ELF-1 (cell line): Measurements from ENCODE around the gene DGAT2L6.

ENCODE experiments used
- DNase-seq: peaks from one replicate; pipeline ENCODE4 v3.0.0-alpha.2; 2016; ENCODE audit warnings: low read depth, low spot score

The DGAT2L6 gene

GRCh38 chrX:70176938-70177533, at the start of gene DGAT2L6:
Gene DGAT2L6, plus strand, starts transcription at chrX:70177483. Its CDS starts 100 bp downstream, at chrX:70177583.
- DNase-seq = peak; percentile 29

- DNase-seq = peak; percentile 30
Measured at GRCh38 chrX:70128071-70128470, 49.2 kb upstream of the DGAT2L6 start.

GRCh38 chrX:70129816-70130215, 47.5 kb upstream of the DGAT2L6 start:
- DNase-seq = no peak

- DNase-seq = no peak
Measured at GRCh38 chrX:70132224-70132623, 45.1 kb upstream of the DGAT2L6 start.

GRCh38 chrX:70132877-70133302, 44.4 kb upstream of the DGAT2L6 start:
- DNase-seq = no peak

GRCh38 chrX:70133303-70134115, 43.8 kb upstream of the DGAT2L6 start, which contains the start of gene IGBP1:
Gene IGBP1, plus strand, starts transcription at chrX:70133447. Its CDS starts 501 bp downstream, at chrX:70133948.
- peak; percentile 98 for DNase-seq

- DNase-seq = no peak
Measured at GRCh38 chrX:70134116-70134477, 43.2 kb upstream of the DGAT2L6 start.

- DNase-seq = no peak
Measured at GRCh38 chrX:70138622-70139021, 38.7 kb upstream of the DGAT2L6 start.

GRCh38 chrX:70139736-70140135, 37.5 kb upstream of the DGAT2L6 start:
- no peak for DNase-seq

- no peak for DNase-seq
Measured at GRCh38 chrX:70141373-70141772, 35.9 kb upstream of the DGAT2L6 start.

GRCh38 chrX:70166601-70167590, 10.4 kb upstream of the DGAT2L6 start:
- peak; percentile 44 for DNase-seq

GRCh38 chrX:70168238-70169188, 8.8 kb upstream of the DGAT2L6 start:
- DNase-seq = peak; percentile 74

- DNase-seq = no peak
Measured at GRCh38 chrX:70169281-70169680, 8.0 kb upstream of the DGAT2L6 start.

- no peak for DNase-seq
Measured at GRCh38 chrX:70171624-70172023, 5.7 kb upstream of the DGAT2L6 start.

GRCh38 chrX:70172221-70172620, 5.1 kb upstream of the DGAT2L6 start:
- no peak for DNase-seq

- peak; percentile 58 for DNase-seq
Measured at GRCh38 chrX:70172964-70173363, 4.3 kb upstream of the DGAT2L6 start.

GRCh38 chrX:70174754-70175153, 2.5 kb upstream of the DGAT2L6 start:
- no peak for DNase-seq

GRCh38 chrX:70175338-70175737, 1.9 kb upstream of the DGAT2L6 start:
- DNase-seq = no peak

- DNase-seq = no peak
Measured at GRCh38 chrX:70183091-70183490, 5.8 kb downstream of the DGAT2L6 start.

- no peak for DNase-seq
Measured at GRCh38 chrX:70190225-70190624, 12.9 kb downstream of the DGAT2L6 start.
